ENCODE results near the gene RHCG. TPM values are rescaled to one million over a fixed set of nuclear protein-coding genes. Genes with fewer than 3 reads are reported as not detected.

Gene RHCG
- total RNA-seq, 1 experiment from 2014 or later: not detected

DNA sequence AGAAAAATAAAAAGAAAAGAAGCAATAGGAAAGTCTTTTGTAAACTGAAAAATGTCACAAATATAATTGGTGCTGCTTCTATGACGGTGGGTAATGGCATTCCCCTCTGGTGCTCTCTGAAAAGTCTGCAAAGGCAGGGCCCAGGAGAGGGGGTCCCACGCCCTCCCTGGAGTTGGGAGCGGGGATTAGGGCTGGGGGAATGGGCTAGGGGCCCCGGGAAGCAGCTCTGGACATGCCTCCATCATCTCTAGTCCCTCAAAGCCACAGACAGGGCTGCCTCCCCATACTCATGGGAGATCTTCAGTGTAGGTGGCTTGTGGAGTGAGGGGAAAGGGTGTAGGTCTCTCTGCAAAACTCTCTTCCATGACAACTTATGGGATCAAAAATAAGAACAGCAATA, 7.8 kb upstream of the RHCG start:
- no peak for DNase-seq (ENCODE audit: low spot score)

DNA sequence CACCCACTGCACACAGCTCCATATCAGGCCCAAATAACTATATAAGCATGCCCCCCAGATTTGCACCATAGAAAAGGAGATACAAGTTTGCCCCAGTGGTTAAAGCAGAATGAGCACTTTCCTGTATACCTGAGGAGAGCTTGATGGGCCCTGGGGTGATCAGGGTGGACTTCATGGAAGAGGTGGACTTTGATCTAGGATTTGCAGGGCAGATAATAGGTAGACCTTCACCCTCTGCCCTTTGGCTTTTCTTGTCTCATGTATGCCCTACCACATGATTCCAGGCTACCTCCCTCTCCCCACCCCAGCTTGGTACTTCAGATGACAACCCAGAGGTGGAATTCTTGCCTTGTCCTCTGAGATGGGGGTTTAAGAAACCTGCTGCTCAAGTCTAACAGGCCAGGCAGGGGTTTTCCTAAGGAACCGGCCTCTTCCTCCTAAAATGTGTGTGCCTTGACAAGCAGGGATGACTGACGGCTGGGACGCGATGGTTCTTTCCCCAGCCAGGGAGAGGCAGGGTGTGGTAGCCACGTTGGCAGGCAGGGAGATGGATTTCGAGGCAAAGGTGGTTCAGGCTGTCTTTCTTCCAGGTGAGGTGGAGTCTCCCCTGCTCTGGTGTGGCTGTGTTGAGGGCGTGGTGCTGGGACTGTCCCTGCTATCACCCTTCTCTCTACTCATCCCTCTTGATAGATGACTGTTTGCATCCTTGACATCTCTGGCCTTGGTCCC, 6.6 kb upstream of the RHCG start:
- no peak for DNase-seq (ENCODE audit: low spot score)

DNA sequence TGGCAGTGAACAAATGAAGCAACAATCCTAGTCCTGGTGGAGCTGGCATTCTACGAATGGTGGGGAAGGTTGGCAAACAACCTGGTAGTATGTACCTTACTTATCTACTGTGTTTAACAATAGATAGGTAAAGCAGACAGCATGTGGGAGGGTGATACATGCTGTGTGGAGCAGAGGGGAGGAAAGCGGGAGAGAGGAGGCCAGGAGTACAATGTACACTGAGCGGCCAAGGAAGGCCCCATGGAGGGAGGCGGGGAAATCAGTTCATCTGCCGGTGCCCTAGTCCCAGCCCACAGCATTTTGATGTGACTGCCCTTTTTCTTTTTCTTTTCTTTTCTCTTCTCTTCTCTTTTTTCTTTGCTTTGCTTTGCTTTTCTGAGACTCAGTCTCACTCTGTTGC, 5.3 kb upstream of the RHCG start:
- no peak for DNase-seq (ENCODE audit: low spot score)

GRCh38 chr15:89500397-89501270, 4.3 kb upstream of the RHCG start:
- peak; percentile 47 for DNase-seq (ENCODE audit: low spot score)

DNA sequence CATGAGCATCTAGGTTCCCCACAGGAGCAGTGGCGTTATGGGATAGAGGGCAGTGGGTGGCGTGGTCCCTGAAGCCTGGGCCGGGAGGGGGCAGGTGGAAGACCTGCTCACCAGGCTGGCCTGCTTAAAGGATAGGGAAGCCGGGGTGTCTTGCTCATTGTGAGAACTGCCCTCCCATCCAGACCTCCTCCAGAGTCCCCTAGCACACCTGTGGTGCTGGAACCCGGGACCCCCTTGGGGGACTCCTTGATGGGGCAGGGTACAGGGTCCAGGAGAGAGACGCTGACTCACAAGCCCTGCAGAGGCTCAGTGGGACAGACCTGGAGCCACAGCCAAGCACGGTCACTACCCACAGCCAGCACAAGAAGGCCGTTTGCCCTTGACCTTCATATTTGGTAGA, 2.8 kb upstream of the RHCG start:
- no peak for DNase-seq (ENCODE audit: low spot score)

GRCh38 chr15:89498574-89498906, 2.2 kb upstream of the RHCG start:
- DNase-seq (ENCODE audit: low spot score): no peak

DNA sequence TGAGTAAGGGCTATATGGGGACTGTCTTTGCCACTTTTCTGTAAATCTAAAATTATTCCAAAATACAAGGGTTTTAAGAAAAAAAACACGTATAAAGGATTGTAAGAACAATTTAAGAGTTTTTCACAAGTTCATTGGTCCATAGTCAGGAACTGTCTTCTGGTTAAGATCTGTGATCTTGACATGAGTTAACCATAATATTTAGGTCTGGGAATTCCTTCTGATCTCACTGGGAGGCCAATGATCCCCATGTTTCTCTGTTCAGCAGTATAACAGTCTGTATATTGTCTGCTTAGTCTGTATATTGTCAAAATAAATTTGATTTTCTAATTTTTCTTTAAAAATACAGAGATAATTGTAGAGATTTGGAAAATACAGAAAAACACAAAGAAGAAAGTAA, 848 bp upstream of the RHCG start:
- no peak for DNase-seq (ENCODE audit: low spot score)

DNA sequence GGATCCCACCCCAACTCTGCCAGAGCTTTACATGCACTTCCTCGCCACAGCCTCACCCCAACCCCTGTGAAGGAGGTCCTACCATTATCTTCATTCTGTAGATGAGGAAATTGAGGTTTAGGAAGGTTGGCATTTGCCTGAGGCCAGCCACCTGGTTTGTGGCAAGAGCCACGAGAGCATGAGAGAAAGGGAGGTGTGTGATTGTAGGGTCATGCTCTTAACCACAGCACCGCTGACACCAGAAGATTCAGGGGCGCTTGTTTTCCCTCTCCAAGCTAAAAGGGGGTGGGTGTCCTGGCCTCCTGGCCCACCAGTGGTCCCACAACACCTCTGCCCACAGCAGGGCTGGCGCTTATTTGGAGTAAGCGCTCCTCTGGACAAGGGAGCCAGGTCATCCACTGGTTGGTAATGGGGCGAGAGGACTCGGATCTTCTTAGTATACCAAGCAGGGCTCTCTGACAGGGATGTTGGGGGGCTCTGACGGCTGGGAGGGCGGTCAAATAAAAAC, 691 bp downstream of the RHCG start:
- no peak for DNase-seq (ENCODE audit: low spot score)

GRCh38 chr15:89494941-89495637, 1.3 kb downstream of the RHCG start:
- no peak for DNase-seq (ENCODE audit: low spot score)

GRCh38 chr15:89494031-89494430, 2.4 kb downstream of the RHCG start:
- no peak for DNase-seq (ENCODE audit: low spot score)

- DNase-seq (ENCODE audit: low spot score): no peak
Measured at GRCh38 chr15:89492934-89493631, 3.3 kb downstream of the RHCG start.

DNA sequence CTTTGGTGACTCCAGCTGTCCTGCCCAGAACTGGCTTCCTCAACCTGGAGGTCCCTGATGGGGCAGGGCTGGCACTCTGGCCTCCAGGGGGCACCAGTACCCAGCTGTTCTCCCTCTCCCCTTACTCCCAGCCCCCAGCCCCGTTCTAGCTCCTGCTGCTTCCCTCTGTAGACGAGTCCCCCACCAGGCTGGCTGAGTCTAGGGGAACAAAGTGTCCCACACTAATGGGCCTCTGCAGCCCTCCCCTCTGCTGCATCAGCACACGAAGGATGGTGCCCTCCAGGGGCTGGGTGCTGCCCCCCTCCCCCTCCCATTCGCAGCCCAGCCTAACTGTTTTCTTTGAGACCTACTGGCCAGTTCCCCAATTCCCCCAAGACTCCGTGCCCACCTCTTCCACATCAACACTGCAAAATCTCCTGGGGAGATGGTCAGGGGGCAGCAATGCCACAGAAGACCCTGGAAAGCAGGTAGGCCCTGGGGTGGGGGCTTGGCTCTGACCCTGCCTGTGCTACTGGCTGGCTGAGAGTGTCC, 4.2 kb downstream of the RHCG start:
- DNase-seq (ENCODE audit: low spot score): peak; percentile 29

DNA sequence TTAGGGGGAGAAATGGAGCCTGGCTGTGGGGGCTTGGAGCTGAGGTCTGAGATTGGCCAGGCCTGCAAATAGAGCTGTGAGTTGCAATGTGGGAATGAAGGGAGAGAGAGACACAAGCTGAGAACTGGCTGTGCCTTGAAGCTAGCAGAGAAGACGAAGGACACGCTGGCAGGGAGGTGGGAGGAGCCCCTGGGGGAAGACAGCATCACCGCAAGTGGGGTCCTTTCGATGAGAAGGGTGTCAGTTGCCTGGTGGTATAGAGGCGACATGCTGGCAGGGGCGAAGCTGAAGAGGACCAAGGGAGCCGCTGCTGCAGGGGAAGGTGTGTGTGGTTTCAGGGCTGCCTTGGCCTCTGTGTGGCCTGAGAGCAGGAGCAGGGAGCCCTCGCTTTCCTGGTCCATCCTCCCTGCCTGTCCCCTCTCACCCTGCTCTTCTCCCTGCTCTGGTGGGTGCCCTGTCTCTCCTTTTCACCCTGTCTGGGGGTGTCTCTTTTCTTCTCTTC, 5.5 kb downstream of the RHCG start:
- no peak for DNase-seq (ENCODE audit: low spot score)

DNA sequence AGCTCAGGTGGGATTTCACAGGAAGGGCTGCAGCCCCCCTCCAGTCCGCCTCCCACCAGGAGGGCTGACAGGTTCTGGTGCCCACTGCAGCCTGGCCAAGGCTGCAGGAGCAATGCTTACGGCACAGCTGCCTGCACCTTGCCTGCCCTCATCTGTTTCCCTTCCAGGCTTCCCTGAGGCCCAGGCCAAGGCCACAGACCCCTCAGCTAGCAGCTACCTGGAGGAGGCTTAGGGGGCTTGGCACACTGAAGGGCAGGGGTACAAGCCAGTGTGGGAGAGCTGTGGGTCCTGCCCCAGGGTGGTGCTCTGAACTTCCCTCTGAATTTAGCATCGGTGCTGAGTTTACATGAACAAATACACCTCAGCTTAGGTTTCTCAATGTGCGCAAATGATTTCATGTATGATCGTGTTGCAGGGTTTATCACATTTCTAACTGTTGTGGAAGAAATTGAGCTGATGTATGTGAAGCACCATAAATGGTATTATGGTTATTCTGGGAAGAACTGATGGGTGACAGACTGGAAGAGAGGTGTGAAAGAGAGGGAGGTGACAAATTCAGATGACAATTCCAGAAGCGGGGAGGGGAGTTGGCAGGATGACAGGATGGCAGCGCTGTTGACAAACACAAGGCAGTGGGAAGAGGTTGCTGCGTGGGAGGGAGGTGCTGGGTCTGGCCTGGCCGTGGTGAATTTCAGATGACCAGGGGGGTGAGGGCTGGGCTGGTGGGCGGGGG, 6.1 kb downstream of the RHCG start:
- DNase-seq (ENCODE audit: low spot score): no peak

GRCh38 chr15:89489376-89489775, 7.0 kb downstream of the RHCG start:
- DNase-seq (ENCODE audit: low spot score): no peak

GRCh38 chr15:89487791-89488190, 8.6 kb downstream of the RHCG start:
- no peak for DNase-seq (ENCODE audit: low spot score)

- DNase-seq (ENCODE audit: low spot score): no peak
Measured at GRCh38 chr15:89486726-89487050, 9.7 kb downstream of the RHCG start.

- no peak for DNase-seq (ENCODE audit: low spot score)
Measured at GRCh38 chr15:89483079-89483478, 13.3 kb downstream of the RHCG start.

DNA sequence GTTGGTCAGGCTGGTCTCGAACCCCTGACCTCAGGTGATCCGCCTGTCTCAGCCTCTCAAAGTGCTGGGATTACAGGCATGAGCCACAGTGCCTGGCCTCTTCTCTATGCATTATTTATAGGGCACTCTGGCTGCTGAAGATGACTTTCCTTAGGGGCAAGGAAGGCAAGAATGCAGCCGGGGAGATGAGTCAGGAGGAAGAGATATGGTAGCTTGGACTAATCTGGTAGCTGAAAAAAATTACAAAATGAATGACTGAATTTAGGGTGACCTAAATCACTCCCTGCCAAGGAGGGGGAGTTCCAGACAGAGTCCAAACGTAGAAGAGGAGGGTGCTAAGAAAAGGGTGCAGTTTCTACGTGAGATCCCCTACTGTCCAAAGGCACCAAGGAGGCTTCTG, 14.2 kb downstream of the RHCG start:
- no peak for DNase-seq (ENCODE audit: low spot score)

DNA sequence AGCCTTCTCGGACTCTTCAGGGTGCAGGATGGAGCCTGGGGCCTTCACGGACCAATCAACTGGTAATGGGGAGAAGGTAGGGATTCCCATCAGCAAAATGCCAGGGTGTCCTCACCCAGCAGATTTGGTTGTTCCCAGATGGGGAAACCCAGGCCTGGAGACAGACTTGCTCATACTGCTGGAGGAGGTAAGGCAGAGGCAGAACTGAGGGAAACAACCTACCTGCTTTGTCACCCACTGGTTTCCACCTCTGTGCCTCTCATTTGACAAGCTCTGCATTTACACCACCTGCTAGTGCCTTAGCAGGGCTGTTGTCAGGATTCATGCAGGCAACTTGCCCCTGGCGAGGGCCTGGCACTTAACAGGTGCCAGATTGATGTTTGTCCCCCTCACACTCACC, 15.9 kb downstream of the RHCG start:
- no peak for DNase-seq (ENCODE audit: low spot score)

- no peak for DNase-seq (ENCODE audit: low spot score)
Measured at GRCh38 chr15:89479173-89479572, 17.2 kb downstream of the RHCG start.
